ENCODE results near the gene KCNH2. TPM values are rescaled to one million over a fixed set of nuclear protein-coding genes. Genes with fewer than 3 reads are reported as not detected.

The KCNH2 gene
- total and polyA plus RNA-seq, 2 of the 13 experiments (the other 11 are each of a cell fraction or from before 2014, with no cell fraction given): 0.09 to 0.11 TPM

DNA sequence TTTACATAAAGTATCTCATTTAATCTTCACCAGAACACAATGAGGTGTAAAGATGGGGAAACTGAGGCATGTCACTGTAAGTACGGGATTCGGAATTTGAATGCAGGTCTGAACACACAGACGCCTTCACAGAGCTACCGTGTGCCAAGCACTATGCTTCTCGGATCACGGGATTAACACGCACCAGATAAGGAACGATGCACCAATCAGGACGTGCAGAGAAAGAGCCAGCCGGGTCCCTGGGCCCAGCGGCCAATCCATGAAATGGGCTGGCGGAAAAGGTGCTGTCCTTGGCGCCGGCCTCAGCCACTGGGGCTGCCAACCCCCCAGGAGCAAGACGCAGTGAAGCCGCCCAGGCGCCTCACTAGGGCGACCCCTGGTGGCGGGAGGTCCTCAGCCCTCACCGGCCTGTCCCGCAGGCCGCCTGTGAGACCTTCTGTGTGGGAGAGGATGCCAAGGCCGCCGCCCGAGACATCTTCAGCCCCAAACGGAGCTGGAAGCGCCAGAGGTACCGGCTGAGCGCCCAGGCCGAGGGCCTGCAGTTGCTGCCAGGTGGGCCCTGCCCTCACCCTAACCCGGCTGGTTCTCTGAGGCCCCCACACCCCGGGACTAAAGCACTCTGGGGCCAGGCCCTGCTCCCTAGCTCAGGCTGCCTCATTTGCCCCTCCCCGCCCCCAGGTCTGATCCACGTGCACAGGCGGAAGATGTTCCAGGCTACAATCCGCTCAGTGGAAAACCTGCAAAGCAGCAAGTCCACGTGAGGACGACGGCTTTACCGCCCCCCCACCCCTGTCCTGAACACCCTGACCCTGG is 30.6 kb upstream of the KCNH2 start (continued):
- TF ChIP-seq ZNF556 (CRISPR knock-in tag; IDR thresholded peaks at IDR 0.05; ENCODE audit: borderline replicate concordance) (0 out of 2 replicates have a peak, but pooled peaks have one; percentile 75), NFKBIZ (CRISPR knock-in tag; IDR thresholded peaks at IDR 0.05) (0 out of 2 replicates have a peak, but pooled peaks have one; percentile 10), ARID2 (CRISPR knock-in tag; IDR thresholded peaks at IDR 0.05; ENCODE audit: borderline replicate concordance) (no peak)
- TF ChIP-seq, protein P1, sequence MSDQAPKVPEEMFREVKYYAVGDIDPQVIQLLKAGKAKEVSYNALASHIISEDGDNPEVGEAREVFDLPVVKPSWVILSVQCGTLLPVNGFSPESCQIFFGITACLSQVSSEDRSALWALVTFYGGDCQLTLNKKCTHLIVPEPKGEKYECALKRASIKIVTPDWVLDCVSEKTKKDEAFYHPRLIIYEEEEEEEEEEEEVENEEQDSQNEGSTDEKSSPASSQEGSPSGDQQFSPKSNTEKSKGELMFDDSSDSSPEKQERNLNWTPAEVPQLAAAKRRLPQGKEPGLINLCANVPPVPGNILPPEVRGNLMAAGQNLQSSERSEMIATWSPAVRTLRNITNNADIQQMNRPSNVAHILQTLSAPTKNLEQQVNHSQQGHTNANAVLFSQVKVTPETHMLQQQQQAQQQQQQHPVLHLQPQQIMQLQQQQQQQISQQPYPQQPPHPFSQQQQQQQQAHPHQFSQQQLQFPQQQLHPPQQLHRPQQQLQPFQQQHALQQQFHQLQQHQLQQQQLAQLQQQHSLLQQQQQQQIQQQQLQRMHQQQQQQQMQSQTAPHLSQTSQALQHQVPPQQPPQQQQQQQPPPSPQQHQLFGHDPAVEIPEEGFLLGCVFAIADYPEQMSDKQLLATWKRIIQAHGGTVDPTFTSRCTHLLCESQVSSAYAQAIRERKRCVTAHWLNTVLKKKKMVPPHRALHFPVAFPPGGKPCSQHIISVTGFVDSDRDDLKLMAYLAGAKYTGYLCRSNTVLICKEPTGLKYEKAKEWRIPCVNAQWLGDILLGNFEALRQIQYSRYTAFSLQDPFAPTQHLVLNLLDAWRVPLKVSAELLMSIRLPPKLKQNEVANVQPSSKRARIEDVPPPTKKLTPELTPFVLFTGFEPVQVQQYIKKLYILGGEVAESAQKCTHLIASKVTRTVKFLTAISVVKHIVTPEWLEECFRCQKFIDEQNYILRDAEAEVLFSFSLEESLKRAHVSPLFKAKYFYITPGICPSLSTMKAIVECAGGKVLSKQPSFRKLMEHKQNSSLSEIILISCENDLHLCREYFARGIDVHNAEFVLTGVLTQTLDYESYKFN (CRISPR knock-in tag; conservative IDR thresholded peaks at IDR 0.05): no peak
- TF ChIP-seq, protein P2, sequence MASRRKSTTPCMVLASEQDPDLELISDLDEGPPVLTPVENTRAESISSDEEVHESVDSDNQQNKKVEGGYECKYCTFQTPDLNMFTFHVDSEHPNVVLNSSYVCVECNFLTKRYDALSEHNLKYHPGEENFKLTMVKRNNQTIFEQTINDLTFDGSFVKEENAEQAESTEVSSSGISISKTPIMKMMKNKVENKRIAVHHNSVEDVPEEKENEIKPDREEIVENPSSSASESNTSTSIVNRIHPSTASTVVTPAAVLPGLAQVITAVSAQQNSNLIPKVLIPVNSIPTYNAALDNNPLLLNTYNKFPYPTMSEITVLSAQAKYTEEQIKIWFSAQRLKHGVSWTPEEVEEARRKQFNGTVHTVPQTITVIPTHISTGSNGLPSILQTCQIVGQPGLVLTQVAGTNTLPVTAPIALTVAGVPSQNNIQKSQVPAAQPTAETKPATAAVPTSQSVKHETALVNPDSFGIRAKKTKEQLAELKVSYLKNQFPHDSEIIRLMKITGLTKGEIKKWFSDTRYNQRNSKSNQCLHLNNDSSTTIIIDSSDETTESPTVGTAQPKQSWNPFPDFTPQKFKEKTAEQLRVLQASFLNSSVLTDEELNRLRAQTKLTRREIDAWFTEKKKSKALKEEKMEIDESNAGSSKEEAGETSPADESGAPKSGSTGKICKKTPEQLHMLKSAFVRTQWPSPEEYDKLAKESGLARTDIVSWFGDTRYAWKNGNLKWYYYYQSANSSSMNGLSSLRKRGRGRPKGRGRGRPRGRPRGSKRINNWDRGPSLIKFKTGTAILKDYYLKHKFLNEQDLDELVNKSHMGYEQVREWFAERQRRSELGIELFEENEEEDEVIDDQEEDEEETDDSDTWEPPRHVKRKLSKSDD (CRISPR knock-in tag; IDR thresholded peaks at IDR 0.05; ENCODE audit: low read depth): no peak
- TF ChIP-seq, protein P3, sequence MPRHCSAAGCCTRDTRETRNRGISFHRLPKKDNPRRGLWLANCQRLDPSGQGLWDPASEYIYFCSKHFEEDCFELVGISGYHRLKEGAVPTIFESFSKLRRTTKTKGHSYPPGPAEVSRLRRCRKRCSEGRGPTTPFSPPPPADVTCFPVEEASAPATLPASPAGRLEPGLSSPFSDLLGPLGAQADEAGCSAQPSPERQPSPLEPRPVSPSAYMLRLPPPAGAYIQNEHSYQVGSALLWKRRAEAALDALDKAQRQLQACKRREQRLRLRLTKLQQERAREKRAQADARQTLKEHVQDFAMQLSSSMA (CRISPR knock-in tag; IDR thresholded peaks at IDR 0.05): no peak
- TF ChIP-seq, protein P4, sequence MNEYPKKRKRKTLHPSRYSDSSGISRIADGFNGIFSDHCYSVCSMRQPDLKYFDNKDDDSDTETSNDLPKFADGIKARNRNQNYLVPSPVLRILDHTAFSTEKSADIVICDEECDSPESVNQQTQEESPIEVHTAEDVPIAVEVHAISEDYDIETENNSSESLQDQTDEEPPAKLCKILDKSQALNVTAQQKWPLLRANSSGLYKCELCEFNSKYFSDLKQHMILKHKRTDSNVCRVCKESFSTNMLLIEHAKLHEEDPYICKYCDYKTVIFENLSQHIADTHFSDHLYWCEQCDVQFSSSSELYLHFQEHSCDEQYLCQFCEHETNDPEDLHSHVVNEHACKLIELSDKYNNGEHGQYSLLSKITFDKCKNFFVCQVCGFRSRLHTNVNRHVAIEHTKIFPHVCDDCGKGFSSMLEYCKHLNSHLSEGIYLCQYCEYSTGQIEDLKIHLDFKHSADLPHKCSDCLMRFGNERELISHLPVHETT (CRISPR knock-in tag; conservative IDR thresholded peaks at IDR 0.05): peak; percentile 68; the same call in 1 of the 2 replicates
- TF ChIP-seq, protein P5, sequence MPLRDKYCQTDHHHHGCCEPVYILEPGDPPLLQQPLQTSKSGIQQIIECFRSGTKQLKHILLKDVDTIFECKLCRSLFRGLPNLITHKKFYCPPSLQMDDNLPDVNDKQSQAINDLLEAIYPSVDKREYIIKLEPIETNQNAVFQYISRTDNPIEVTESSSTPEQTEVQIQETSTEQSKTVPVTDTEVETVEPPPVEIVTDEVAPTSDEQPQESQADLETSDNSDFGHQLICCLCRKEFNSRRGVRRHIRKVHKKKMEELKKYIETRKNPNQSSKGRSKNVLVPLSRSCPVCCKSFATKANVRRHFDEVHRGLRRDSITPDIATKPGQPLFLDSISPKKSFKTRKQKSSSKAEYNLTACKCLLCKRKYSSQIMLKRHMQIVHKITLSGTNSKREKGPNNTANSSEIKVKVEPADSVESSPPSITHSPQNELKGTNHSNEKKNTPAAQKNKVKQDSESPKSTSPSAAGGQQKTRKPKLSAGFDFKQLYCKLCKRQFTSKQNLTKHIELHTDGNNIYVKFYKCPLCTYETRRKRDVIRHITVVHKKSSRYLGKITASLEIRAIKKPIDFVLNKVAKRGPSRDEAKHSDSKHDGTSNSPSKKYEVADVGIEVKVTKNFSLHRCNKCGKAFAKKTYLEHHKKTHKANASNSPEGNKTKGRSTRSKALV (CRISPR knock-in tag; IDR thresholded peaks at IDR 0.05): peak; percentile 26; the same call in 1 of the 2 replicates
- TF ChIP-seq, protein P6, sequence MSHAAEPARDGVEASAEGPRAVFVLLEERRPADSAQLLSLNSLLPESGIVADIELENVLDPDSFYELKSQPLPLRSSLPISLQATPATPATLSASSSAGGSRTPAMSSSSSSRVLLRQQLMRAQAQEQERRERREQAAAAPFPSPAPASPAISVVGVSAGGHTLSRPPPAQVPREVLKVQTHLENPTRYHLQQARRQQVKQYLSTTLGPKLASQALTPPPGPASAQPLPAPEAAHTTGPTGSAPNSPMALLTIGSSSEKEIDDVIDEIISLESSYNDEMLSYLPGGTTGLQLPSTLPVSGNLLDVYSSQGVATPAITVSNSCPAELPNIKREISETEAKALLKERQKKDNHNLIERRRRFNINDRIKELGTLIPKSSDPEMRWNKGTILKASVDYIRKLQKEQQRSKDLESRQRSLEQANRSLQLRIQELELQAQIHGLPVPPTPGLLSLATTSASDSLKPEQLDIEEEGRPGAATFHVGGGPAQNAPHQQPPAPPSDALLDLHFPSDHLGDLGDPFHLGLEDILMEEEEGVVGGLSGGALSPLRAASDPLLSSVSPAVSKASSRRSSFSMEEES (CRISPR knock-in tag; IDR thresholded peaks at IDR 0.05): no peak
- TF ChIP-seq, protein P7, sequence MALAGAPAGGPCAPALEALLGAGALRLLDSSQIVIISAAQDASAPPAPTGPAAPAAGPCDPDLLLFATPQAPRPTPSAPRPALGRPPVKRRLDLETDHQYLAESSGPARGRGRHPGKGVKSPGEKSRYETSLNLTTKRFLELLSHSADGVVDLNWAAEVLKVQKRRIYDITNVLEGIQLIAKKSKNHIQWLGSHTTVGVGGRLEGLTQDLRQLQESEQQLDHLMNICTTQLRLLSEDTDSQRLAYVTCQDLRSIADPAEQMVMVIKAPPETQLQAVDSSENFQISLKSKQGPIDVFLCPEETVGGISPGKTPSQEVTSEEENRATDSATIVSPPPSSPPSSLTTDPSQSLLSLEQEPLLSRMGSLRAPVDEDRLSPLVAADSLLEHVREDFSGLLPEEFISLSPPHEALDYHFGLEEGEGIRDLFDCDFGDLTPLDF (CRISPR knock-in tag; IDR thresholded peaks at IDR 0.05): peak; percentile 12; the same call in 1 of the 2 replicates

All from HepG2 (cell line).